CD4-positive, alpha-beta memory T cell (primary cell): ENCODE measurements around the gene TMPRSS15. TPM values are rescaled to one million over a fixed set of nuclear protein-coding genes. Genes with fewer than 3 reads are reported as not detected.

Experiments used
- CTCF ChIA-PET: fragments of 350-600 bp; sonication (Branson Sonifier 250); formaldehyde crosslinking; loops from one replicate; lab custom pipeline; 2021; ENCODE audit warnings: inconsistent platforms; ENCODE audit not compliant: partially characterized antibody; lab: Charles Lee
- POLR2A ChIA-PET: fragments of 350-600 bp; sonication (Branson Sonifier 250); formaldehyde crosslinking; loops from one replicate; lab custom pipeline; 2021; ENCODE audit not compliant: partially characterized antibody; lab: Charles Lee
- DNase-seq, 5 donors: peaks; one replicate each; pipeline versions ENCODE4 v3.0.0 to v3.0.0-alpha.2; 2020 to 2022; ENCODE audit warnings: mixed read lengths in 1 of 5
- H3K27ac ChIP-seq: one replicate; pipeline ENCODE4 v1.7.0; 2013; ENCODE audit warnings: low read depth, low read length
- H3K27me3 ChIP-seq: 2 replicates; pipeline ENCODE4 v1.7.0; 2013; ENCODE audit warnings: mild to moderate bottlenecking, low read length, moderate library complexity; ENCODE audit not compliant: insufficient read depth
- H3K36me3 ChIP-seq: 2 replicates; pipeline ENCODE4 v1.7.0; 2013; ENCODE audit warnings: mild to moderate bottlenecking, low read length, moderate library complexity; ENCODE audit not compliant: insufficient read depth
- H3K4me1 ChIP-seq: 2 replicates; pipeline ENCODE4 v1.7.0; 2013; ENCODE audit warnings: mild to moderate bottlenecking, low read length, moderate library complexity; ENCODE audit not compliant: insufficient read depth
- H3K4me3 ChIP-seq, 2 donors: one replicate each; pipeline ENCODE4 v1.7.0; 2013; ENCODE audit warnings: low read length in 2 of 2, mild to moderate bottlenecking in 1 of 2
- H3K9me3 ChIP-seq, 2 donors: one replicate each; pipeline ENCODE4 v1.7.0; 2013; ENCODE audit warnings: low read length in 2 of 2, control low read depth in 1 of 2; ENCODE audit not compliant: control insufficient read depth in 1 of 2
- H3K27ac Mint-ChIP-seq, 7 donors: one replicate each; pipeline ENCODE4 v1.8.0; 2020 to 2021; ENCODE audit warnings: mixed read lengths in 7 of 7, mild to moderate bottlenecking in 6 of 7, inconsistent platforms in 3 of 7, moderate library complexity in 3 of 7
- H3K27me3 Mint-ChIP-seq, 2 donors: one replicate each; pipeline ENCODE4 v1.8.0; 2020 to 2021; ENCODE audit warnings: mixed read lengths in 2 of 2
- H3K36me3 Mint-ChIP-seq, 2 donors: one replicate each; pipeline ENCODE4 v1.8.0; 2020 to 2021; ENCODE audit warnings: mixed read lengths in 2 of 2, inconsistent platforms in 1 of 2, mild to moderate bottlenecking in 1 of 2
- H3K4me1 Mint-ChIP-seq, 4 donors: one replicate each; pipeline ENCODE4 v1.8.0; 2020 to 2021; ENCODE audit warnings: mixed read lengths in 4 of 4, mild to moderate bottlenecking in 1 of 4
- H3K4me3 Mint-ChIP-seq, 8 donors: one replicate each; pipeline ENCODE4 v1.8.0; 2020 to 2021; ENCODE audit warnings: mixed read lengths in 8 of 8, mild to moderate bottlenecking in 7 of 8, moderate library complexity in 6 of 8, inconsistent platforms in 3 of 8
- H3K9me3 Mint-ChIP-seq, 8 donors: one replicate each; pipeline ENCODE4 v1.8.0; 2020 to 2021; ENCODE audit warnings: mixed read lengths in 8 of 8, mild to moderate bottlenecking in 5 of 8, inconsistent platforms in 3 of 8, moderate library complexity in 1 of 8
- intact Hi-C: fragments of 100-400 bp; cut with micrococcal nuclease; formaldehyde crosslinking; loops from one replicate; pipeline ENCODE4 v1.15.1; 2023
- polyA plus RNA-seq, 2 donors: library from polyadenylated mRNA; unstranded; fragments of 300-500 nt; fragmentation: Illumina TruSeq; gene quantifications; one replicate each; pipeline ENCODE4 v1.2.3, GENCODE V29; 2021
- total RNA-seq, 2 experiments: library from RNA; stranded (reverse); gene quantifications; one replicate each; pipeline ENCODE4 v1.2.3, GENCODE V29; 2021

The TMPRSS15 gene
- total and polyA plus RNA-seq, 4 experiments from 2014 or later: not detected

GRCh38 chr21:18382141-18382540, 21.4 kb downstream of the TMPRSS15 start:
- intact Hi-C loops: no loop called here

GRCh38 chr21:18373606-18374005, 30.0 kb downstream of the TMPRSS15 start:
- H3K9me3 ChIP-seq: no peaks in the 10 kb centered on the region
- H3K27me3 ChIP-seq: no peaks in the 10 kb centered on the region
- Mint-ChIP-seq H3K27ac (no peak overlapping the region), H3K9me3 (peaks cover 0 to 3% (median 0%) of the 10 kb centered on the region in 8 donors), H3K27me3 (no peaks in the 10 kb centered on the region), H3K36me3 (no peaks in the 10 kb centered on the region), H3K4me1 (no peaks in the 10 kb centered on the region), H3K4me3 (no peak overlapping the region)
- CTCF ChIA-PET: no interaction called here
- no peaks in the 10 kb centered on the region for H3K4me1 ChIP-seq
- H3K4me3 ChIP-seq: no peak overlapping the region
- POLR2A ChIA-PET: no interaction called here
- no peak overlapping the region for H3K27ac ChIP-seq
- H3K36me3 ChIP-seq: no peaks in the 10 kb centered on the region
- DNase-seq: no peak
- intact Hi-C loops: no loop called here

More at GRCh38 chr21:18382141-18382540, 21.4 kb downstream of the TMPRSS15 start:
- no peak overlapping the region for H3K4me3 Mint-ChIP-seq
- Histone ChIP-seq H3K27ac (no peak overlapping the region), H3K4me3 (no peak overlapping the region), H3K9me3 (no peaks in the 10 kb centered on the region), H3K27me3 (no peaks in the 10 kb centered on the region), H3K4me1 (no peaks in the 10 kb centered on the region), H3K36me3 (no peaks in the 10 kb centered on the region)
- peaks cover 0 to 3% (median 0%) of the 10 kb centered on the region in 8 donors for H3K9me3 Mint-ChIP-seq
- no peak overlapping the region for H3K27ac Mint-ChIP-seq
- ChIA-PET CTCF (no interaction called here), POLR2A (no interaction called here)
- no peaks in the 10 kb centered on the region for H3K36me3 Mint-ChIP-seq
- H3K4me1 Mint-ChIP-seq: no peaks in the 10 kb centered on the region
- DNase-seq: no peak
- no peaks in the 10 kb centered on the region for H3K27me3 Mint-ChIP-seq

GRCh38 chr21:18370301-18370700, 33.3 kb downstream of the TMPRSS15 start:
- H3K4me3 ChIP-seq: no peak overlapping the region
- H3K9me3 Mint-ChIP-seq: peaks cover 0 to 4% (median 0%) of the 10 kb centered on the region in 8 donors
- H3K4me1 Mint-ChIP-seq: no peaks in the 10 kb centered on the region
- H3K27ac Mint-ChIP-seq: no peak overlapping the region
- POLR2A ChIA-PET: no interaction called here
- no peaks in the 10 kb centered on the region for H3K27me3 Mint-ChIP-seq
- no peaks in the 10 kb centered on the region for H3K36me3 Mint-ChIP-seq
- DNase-seq: no peak
- no peaks in the 10 kb centered on the region for H3K4me1 ChIP-seq
- CTCF ChIA-PET: no interaction called here
- intact Hi-C loops: no loop called here
- no peak overlapping the region for H3K4me3 Mint-ChIP-seq
- no peaks in the 10 kb centered on the region for H3K9me3 ChIP-seq
- no peak overlapping the region for H3K27ac ChIP-seq
- H3K27me3 ChIP-seq: no peaks in the 10 kb centered on the region
- H3K36me3 ChIP-seq: no peaks in the 10 kb centered on the region

GRCh38 chr21:18369115-18369514, 34.5 kb downstream of the TMPRSS15 start:
- no peaks in the 10 kb centered on the region for H3K27me3 Mint-ChIP-seq
- H3K4me3 ChIP-seq: no peak overlapping the region

GRCh38 chr21:18368205-18368604, 35.4 kb downstream of the TMPRSS15 start:
- Mint-ChIP-seq H3K9me3 (peaks cover 0 to 4% (median 0%) of the 10 kb centered on the region in 8 donors), H3K36me3 (no peaks in the 10 kb centered on the region), H3K4me1 (no peaks in the 10 kb centered on the region), H3K4me3 (no peak overlapping the region), H3K27ac (no peak overlapping the region), H3K27me3 (no peaks in the 10 kb centered on the region)
- ChIA-PET CTCF (no interaction called here), POLR2A (no interaction called here)
- Histone ChIP-seq H3K4me3 (no peak overlapping the region), H3K27me3 (no peaks in the 10 kb centered on the region), H3K4me1 (no peaks in the 10 kb centered on the region), H3K9me3 (no peaks in the 10 kb centered on the region), H3K27ac (no peak overlapping the region), H3K36me3 (no peaks in the 10 kb centered on the region)
- DNase-seq: no peak
- intact Hi-C loops: no loop called here

More at GRCh38 chr21:18369115-18369514, 34.5 kb downstream of the TMPRSS15 start:
- ChIA-PET POLR2A (no interaction called here), CTCF (no interaction called here)
- no peaks in the 10 kb centered on the region for H3K36me3 Mint-ChIP-seq
- no peaks in the 10 kb centered on the region for H3K4me1 ChIP-seq
- intact Hi-C loops: no loop called here
- H3K27ac Mint-ChIP-seq: no peak overlapping the region
- H3K27ac ChIP-seq: no peak overlapping the region
- no peak for DNase-seq
- peaks cover 0 to 4% (median 0%) of the 10 kb centered on the region in 8 donors for H3K9me3 Mint-ChIP-seq
- no peaks in the 10 kb centered on the region for H3K4me1 Mint-ChIP-seq
- H3K9me3 ChIP-seq: no peaks in the 10 kb centered on the region
- no peak overlapping the region for H3K4me3 Mint-ChIP-seq
- H3K36me3 ChIP-seq: no peaks in the 10 kb centered on the region
- no peaks in the 10 kb centered on the region for H3K27me3 ChIP-seq

- no peak for DNase-seq
- Mint-ChIP-seq H3K27me3 (no peaks in the 10 kb centered on the region), H3K4me3 (no peak overlapping the region), H3K4me1 (no peaks in the 10 kb centered on the region), H3K36me3 (no peaks in the 10 kb centered on the region), H3K9me3 (peaks cover 0 to 2% (median 0%) of the 10 kb centered on the region in 8 donors), H3K27ac (no peak overlapping the region)
- CTCF ChIA-PET: no interaction called here
- Histone ChIP-seq H3K27ac (no peak overlapping the region), H3K36me3 (no peaks in the 10 kb centered on the region), H3K4me3 (no peak overlapping the region), H3K27me3 (no peaks in the 10 kb centered on the region), H3K9me3 (no peaks in the 10 kb centered on the region), H3K4me1 (no peaks in the 10 kb centered on the region)
- intact Hi-C loops: no loop called here
- POLR2A ChIA-PET: no interaction called here
Measured at GRCh38 chr21:18356801-18357200, 46.8 kb downstream of the TMPRSS15 start.

- no peaks in the 10 kb centered on the region for H3K27me3 ChIP-seq
- no peak overlapping the region for H3K27ac ChIP-seq
- H3K4me1 ChIP-seq: no peaks in the 10 kb centered on the region
- no peaks in the 10 kb centered on the region for H3K27me3 Mint-ChIP-seq
- H3K27ac Mint-ChIP-seq: no peak overlapping the region
- no peaks in the 10 kb centered on the region for H3K36me3 Mint-ChIP-seq
- ChIA-PET CTCF (no interaction called here), POLR2A (no interaction called here)
- intact Hi-C loops: no loop called here
- no peaks in the 10 kb centered on the region for H3K9me3 ChIP-seq
- H3K4me3 ChIP-seq: no peak overlapping the region
- peaks cover 0 to 2% (median 0%) of the 10 kb centered on the region in 8 donors for H3K9me3 Mint-ChIP-seq
- no peaks in the 10 kb centered on the region for H3K4me1 Mint-ChIP-seq
- no peaks in the 10 kb centered on the region for H3K36me3 ChIP-seq
- no peak overlapping the region for H3K4me3 Mint-ChIP-seq
- no peak for DNase-seq
Measured at GRCh38 chr21:18354947-18355346, 48.6 kb downstream of the TMPRSS15 start.

- Mint-ChIP-seq H3K4me3 (no peak overlapping the region), H3K4me1 (no peaks in the 10 kb centered on the region), H3K36me3 (no peaks in the 10 kb centered on the region), H3K9me3 (peaks cover 0 to 1% (median 0%) of the 10 kb centered on the region in 8 donors), H3K27me3 (no peaks in the 10 kb centered on the region), H3K27ac (no peak overlapping the region)
- intact Hi-C loops: no loop called here
- POLR2A ChIA-PET: no interaction called here
- no peak for DNase-seq
- Histone ChIP-seq H3K27ac (no peak overlapping the region), H3K4me1 (no peaks in the 10 kb centered on the region), H3K27me3 (no peaks in the 10 kb centered on the region), H3K36me3 (no peaks in the 10 kb centered on the region), H3K9me3 (no peaks in the 10 kb centered on the region), H3K4me3 (no peak overlapping the region)
- CTCF ChIA-PET: no interaction called here
Measured at GRCh38 chr21:18350216-18350615, 53.4 kb downstream of the TMPRSS15 start.
